HepG2 (cell line): ENCODE data around the gene HIPK4.

Experiments used
- CTCF ChIP-seq: sonication (generic); formaldehyde crosslinking; IDR thresholded peaks from 2 replicates; pipeline ENCODE4 v1.5.0; 2020; ENCODE audit warnings: mild to moderate bottlenecking, missing genetic modification reagents, moderate library complexity
- MED1 ChIP-seq: sonication (generic); formaldehyde crosslinking; IDR thresholded peaks from 2 replicates; pipeline ENCODE4 v1.4.0; 2020; ENCODE audit warnings: missing genetic modification reagents
- RAD21 ChIP-seq: fragments of 450-650 bp; formaldehyde crosslinking; IDR thresholded peaks from 2 replicates; pipeline ENCODE4 v1.5.0; 2020; ENCODE audit warnings: mild to moderate bottlenecking
- THRA ChIP-seq: sonication (generic); formaldehyde crosslinking; IDR thresholded peaks from 2 replicates; pipeline ENCODE4 v1.4.0; 2020; ENCODE audit warnings: missing genetic modification reagents, borderline replicate concordance
- UBTF ChIP-seq: sonication (generic); formaldehyde crosslinking; IDR thresholded peaks from 2 replicates; pipeline ENCODE4 v1.4.0; 2020; ENCODE audit warnings: mild to moderate bottlenecking, missing genetic modification reagents
- ZBTB20 ChIP-seq: sonication (generic); formaldehyde crosslinking; IDR thresholded peaks from 2 replicates; pipeline ENCODE4 v1.8.1; 2023; ENCODE audit warnings: missing genetic modification reagents, low read depth, mild to moderate bottlenecking, borderline replicate concordance
- ZBTB7A ChIP-seq: sonication (generic); formaldehyde crosslinking; IDR thresholded peaks from 2 replicates; pipeline ENCODE4 v1.8.0; 2022; ENCODE audit warnings: mild to moderate bottlenecking, missing genetic modification reagents
- ZNF143 ChIP-seq: sonication (generic); formaldehyde crosslinking; IDR thresholded peaks from 2 replicates; pipeline ENCODE4 v1.4.0; 2020; ENCODE audit warnings: missing genetic modification reagents
- ZNF333 ChIP-seq: sonication (generic); formaldehyde crosslinking; IDR thresholded peaks from 2 replicates; pipeline ENCODE4 v1.4.0; 2020; ENCODE audit warnings: mild to moderate bottlenecking, missing genetic modification reagents, borderline replicate concordance

GRCh38 chr19:40344422-40344821 lies 45.6 kb downstream of the HIPK4 start:
- TF ChIP-seq ZNF333, result no peak
- no peak for TF ChIP-seq UBTF (CRISPR knock-in tag)
- no peak for TF ChIP-seq CTCF
- no peak for TF ChIP-seq MED1 (CRISPR knock-in tag)
- no peak for TF ChIP-seq ZBTB20 (CRISPR knock-in tag)
- no peak for TF ChIP-seq RAD21 (CRISPR knock-in tag)
- no peak for TF ChIP-seq ZBTB7A (CRISPR knock-in tag)
- TF ChIP-seq THRA (CRISPR knock-in tag), result no peak
- TF ChIP-seq ZNF143 (CRISPR knock-in tag), result no peak
